ENCODE measurements around the gene TSEN54.
A peak's percentile ranks its signal among the peaks of the same experiment; 100 is the strongest.

Gene TSEN54

GRCh38 chr17:75494326-75494877, 21.9 kb upstream of the TSEN54 start:
- TF ChIP-seq CTCF (IDR thresholded peaks at IDR 0.05) (no peak), ZFX (IDR thresholded peaks at IDR 0.05; ENCODE audit: borderline replicate concordance) (no peak)
- H3K27ac ChIP-seq: no peak overlapping the region

- TF ChIP-seq ZFX (IDR thresholded peaks at IDR 0.05; ENCODE audit: borderline replicate concordance) (no peak), CTCF (IDR thresholded peaks at IDR 0.05) (no peak)
- H3K27ac ChIP-seq: no peak overlapping the region
Measured at GRCh38 chr17:75496005-75496404, 20.3 kb upstream of the TSEN54 start.

GRCh38 chr17:75498039-75498725, 18.1 kb upstream of the TSEN54 start:
- no peak for TF ChIP-seq ZFX (IDR thresholded peaks at IDR 0.05; ENCODE audit: borderline replicate concordance)
- no peak for TF ChIP-seq CTCF (IDR thresholded peaks at IDR 0.05)
- no peak overlapping the region for H3K27ac ChIP-seq

GRCh38 chr17:75498726-75499213, 17.6 kb upstream of the TSEN54 start:
- TF ChIP-seq ZFX (IDR thresholded peaks at IDR 0.05; ENCODE audit: borderline replicate concordance) (no peak), CTCF (IDR thresholded peaks at IDR 0.05) (peak; percentile 11; the same call in 1 of the 2 replicates)
- no peak overlapping the region for H3K27ac ChIP-seq

GRCh38 chr17:75499313-75500022, 16.9 kb upstream of the TSEN54 start:
- H3K27ac ChIP-seq: no peak overlapping the region
- TF ChIP-seq ZFX (IDR thresholded peaks at IDR 0.05; ENCODE audit: borderline replicate concordance) (no peak), CTCF (IDR thresholded peaks at IDR 0.05) (no peak; the same call in 1 of the 2 replicates)

GRCh38 chr17:75500419-75501216, 15.7 kb upstream of the TSEN54 start:
- no peak for TF ChIP-seq CTCF (IDR thresholded peaks at IDR 0.05)
- no peak for TF ChIP-seq ZFX (IDR thresholded peaks at IDR 0.05; ENCODE audit: borderline replicate concordance)
- no peak overlapping the region for H3K27ac ChIP-seq

Measured in 22Rv1 (cell line).